Hindlimb muscle (tissue), 1 donor: ENCODE data around the gene TBL1XR1. TPM values are rescaled to one million over a fixed set of nuclear protein-coding genes. Genes with fewer than 3 reads are reported as not detected.

Experiments used
- DNase-seq: peaks from one replicate; pipeline ENCODE4 v3.0.0-alpha.2; 2013
- polyA plus RNA-seq: library from polyadenylated mRNA; unstranded; fragments of 120-200 nt; gene quantifications from one replicate; pipeline ENCODE4 v1.2.1, GENCODE V29; 2013; ENCODE audit not compliant: insufficient read length

TBL1XR1 gene
- polyA plus RNA-seq, 1 donor = 74.9 TPM

- no peak for DNase-seq
Measured at GRCh38 chr3:177107461-177108239, 89.6 kb downstream of the TBL1XR1 start.

- no peak for DNase-seq
Measured at GRCh38 chr3:177106594-177106993, 90.7 kb downstream of the TBL1XR1 start.

- DNase-seq = no peak
Measured at GRCh38 chr3:177106184-177106583, 91.1 kb downstream of the TBL1XR1 start.

- no peak for DNase-seq
Measured at GRCh38 chr3:177105623-177106022, 91.7 kb downstream of the TBL1XR1 start.

- no peak for DNase-seq
Measured at GRCh38 chr3:177104299-177104992, 92.8 kb downstream of the TBL1XR1 start.

- no peak for DNase-seq
Measured at GRCh38 chr3:177102553-177102952, 94.7 kb downstream of the TBL1XR1 start.

GRCh38 chr3:177098551-177098950 lies 98.7 kb downstream of the TBL1XR1 start:
- no peak for DNase-seq

GRCh38 chr3:177096615-177097014 lies 100.7 kb downstream of the TBL1XR1 start:
- no peak for DNase-seq

- DNase-seq = no peak
Measured at GRCh38 chr3:177093966-177094365, 103.3 kb downstream of the TBL1XR1 start.

GRCh38 chr3:177089901-177090300 lies 107.4 kb downstream of the TBL1XR1 start:
- DNase-seq = no peak

- DNase-seq = no peak
Measured at GRCh38 chr3:177089110-177089509, 108.2 kb downstream of the TBL1XR1 start.

- no peak for DNase-seq
Measured at GRCh38 chr3:177085794-177086193, 111.5 kb downstream of the TBL1XR1 start.

- no peak for DNase-seq
Measured at GRCh38 chr3:177084616-177085015, 112.7 kb downstream of the TBL1XR1 start.

- DNase-seq = no peak
Measured at GRCh38 chr3:177080122-177080521, 117.2 kb downstream of the TBL1XR1 start.

GRCh38 chr3:177079684-177080083 lies 117.6 kb downstream of the TBL1XR1 start:
- DNase-seq = no peak

GRCh38 chr3:177071496-177072156 lies 125.7 kb downstream of the TBL1XR1 start:
- no peak for DNase-seq

- DNase-seq = no peak
Measured at GRCh38 chr3:177069514-177070329, 127.6 kb downstream of the TBL1XR1 start.

GRCh38 chr3:177068967-177069366 lies 128.3 kb downstream of the TBL1XR1 start:
- no peak for DNase-seq

- DNase-seq = no peak
Measured at GRCh38 chr3:177066068-177066467, 131.2 kb downstream of the TBL1XR1 start.

GRCh38 chr3:177065285-177066033 lies 131.8 kb downstream of the TBL1XR1 start:
- no peak for DNase-seq

GRCh38 chr3:177062052-177062732 lies 135.1 kb downstream of the TBL1XR1 start:
- DNase-seq = no peak
